HAP-1 (cell line): ENCODE measurements around the gene NAALADL2.
"Not testable (repeated sequence)": the region's sequence is repeated elsewhere in the genome, so short reads cannot be mapped to it uniquely, and the experiment has no call there.

Experiments
- DNase-seq, 2 experiments: peaks; one replicate each; pipeline ENCODE4 v3.0.0-alpha.2; 2016 to 2020; ENCODE audit warnings: low spot score in 2 of 2
- H3K27me3 ChIP-seq: fragments of 250-450 bp; sonication (Bioruptor Pico); 2 replicates; pipeline ENCODE4 v1.5.1; 2020; ENCODE audit warnings: low read depth, mild to moderate bottlenecking, moderate library complexity
- H3K36me3 ChIP-seq: fragments of 250-450 bp; sonication (Bioruptor Pico); replicated peaks from 2 replicates; pipeline ENCODE4 v1.5.1; 2020; ENCODE audit warnings: mild to moderate bottlenecking
- H3K4me1 ChIP-seq: fragments of 250-450 bp; sonication (Bioruptor Pico); 2 replicates; pipeline ENCODE4 v1.5.1; 2020; ENCODE audit warnings: mild to moderate bottlenecking
- H3K4me3 ChIP-seq: fragments of 250-450 bp; sonication (Bioruptor Pico); 2 replicates; pipeline ENCODE4 v1.5.1; 2020; ENCODE audit warnings: mild to moderate bottlenecking, moderate library complexity
- H3K9me3 ChIP-seq: fragments of 250-450 bp; sonication (Bioruptor Pico); 2 replicates; pipeline ENCODE4 v1.5.1; 2020; ENCODE audit warnings: mild to moderate bottlenecking, moderate library complexity
- in situ Hi-C: fragments of 300-500 bp; cut with MboI; formaldehyde crosslinking; loops from 3 replicates; pipeline ENCODE4 v1.14.3; 2020; ENCODE audit warnings: low sequenced_read_pairs, inconsistent platforms, mixed read lengths

Gene NAALADL2

GRCh38 chr3:175118382-175118941 is 259.3 kb downstream of the NAALADL2 start:
- no peaks in the 10 kb centered on the region for H3K9me3 ChIP-seq
- no peaks in the 10 kb centered on the region for H3K27me3 ChIP-seq
- no peak for DNase-seq
- no peak overlapping the region for H3K4me3 ChIP-seq
- no peaks in the 10 kb centered on the region for H3K36me3 ChIP-seq
- in situ Hi-C loops = no loop called here
- peaks cover 5% of the 10 kb centered on the region for H3K4me1 ChIP-seq

DNA sequence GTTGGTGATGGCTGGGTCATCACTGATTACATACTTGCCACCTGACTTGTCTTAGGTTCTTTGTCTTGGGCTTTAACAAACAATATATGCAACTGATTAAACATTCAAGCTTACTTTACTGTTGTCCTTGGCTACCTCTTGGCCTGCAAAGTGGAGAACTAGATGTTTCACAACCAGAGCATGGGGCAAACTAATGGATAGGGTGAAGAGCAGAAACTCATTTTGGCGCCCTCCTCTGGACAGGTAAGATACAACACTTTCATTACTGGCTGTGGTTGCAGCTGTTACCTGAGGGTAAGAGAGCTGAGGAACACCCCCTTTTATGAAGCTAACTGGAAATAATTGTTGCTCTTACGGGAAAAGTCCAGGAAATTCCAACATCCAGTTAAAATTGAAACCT is 262.1 kb downstream of the NAALADL2 start:
- in situ Hi-C loops = no loop called here
- no peak overlapping the region for H3K4me3 ChIP-seq
- DNase-seq = no peak

DNA sequence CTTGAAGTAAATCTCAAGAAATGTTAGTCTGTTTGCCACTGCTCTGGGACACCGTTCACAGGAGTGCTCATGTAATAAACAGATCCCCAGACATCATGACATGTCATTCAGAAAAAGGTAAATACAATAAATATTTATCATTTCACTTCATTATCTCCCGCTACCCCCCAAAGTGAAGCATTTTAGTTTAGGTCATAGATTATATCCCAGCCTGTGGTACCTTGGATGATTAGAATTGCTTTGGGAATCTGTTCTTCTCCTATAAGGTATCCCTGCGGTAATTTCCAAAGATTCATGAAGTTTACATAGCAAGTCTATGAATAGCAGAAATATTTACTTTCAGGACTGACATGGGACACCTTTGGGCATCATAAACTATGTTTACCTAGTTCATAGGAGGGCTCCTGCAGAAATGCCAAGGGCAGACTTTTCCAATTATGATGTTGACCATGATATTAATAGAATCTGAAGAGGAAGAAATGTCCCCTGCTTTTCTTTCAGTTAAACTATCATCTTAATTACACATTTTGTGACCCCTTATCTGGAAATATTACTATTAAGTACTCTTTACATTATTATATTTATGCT is 268.0 kb downstream of the NAALADL2 start:
- no peaks in the 10 kb centered on the region for H3K27me3 ChIP-seq
- peaks cover 5% of the 10 kb centered on the region for H3K4me1 ChIP-seq
- H3K36me3 ChIP-seq = no peaks in the 10 kb centered on the region
- H3K4me3 ChIP-seq = no peak overlapping the region
- no peaks in the 10 kb centered on the region for H3K9me3 ChIP-seq
- in situ Hi-C loops = no loop called here
- DNase-seq = no peak

More for the DNA sequence above, 262.1 kb downstream of the NAALADL2 start:
- Histone ChIP-seq H3K36me3 (no peaks in the 10 kb centered on the region), H3K9me3 (no peaks in the 10 kb centered on the region), H3K4me1 (peaks cover 5% of the 10 kb centered on the region), H3K27me3 (no peaks in the 10 kb centered on the region)

DNA sequence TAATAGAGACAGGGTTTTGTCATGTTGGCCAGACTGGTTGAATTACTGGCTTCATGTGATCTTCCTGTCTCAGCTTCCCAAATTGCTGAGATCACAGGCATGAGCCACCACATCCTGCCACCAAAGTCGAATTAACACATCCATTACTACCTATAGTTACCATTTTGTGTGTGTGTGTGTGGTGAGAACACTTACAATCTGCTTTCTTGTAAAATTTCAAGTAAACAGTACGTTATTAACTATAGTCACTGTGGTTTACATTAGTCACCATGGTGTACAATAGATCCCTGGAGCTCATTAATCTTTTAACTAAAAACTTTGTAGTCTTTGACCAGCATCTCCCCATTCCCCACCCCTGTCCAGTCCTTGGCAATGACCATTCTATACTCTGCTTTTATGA is 270.0 kb downstream of the NAALADL2 start:
- in situ Hi-C loops = no loop called here
- no peaks in the 10 kb centered on the region for H3K27me3 ChIP-seq
- H3K9me3 ChIP-seq = no peaks in the 10 kb centered on the region
- H3K4me3 ChIP-seq = no peak overlapping the region
- no peak for DNase-seq
- H3K36me3 ChIP-seq = no peaks in the 10 kb centered on the region
- H3K4me1 ChIP-seq = no peaks in the 10 kb centered on the region

GRCh38 chr3:175129571-175129970 is 270.4 kb downstream of the NAALADL2 start:
- in situ Hi-C loops = no loop called here
- DNase-seq = no peak
- Histone ChIP-seq H3K4me3 (no peak overlapping the region), H3K36me3 (no peaks in the 10 kb centered on the region), H3K9me3 (no peaks in the 10 kb centered on the region), H3K4me1 (no peaks in the 10 kb centered on the region), H3K27me3 (no peaks in the 10 kb centered on the region)

DNA sequence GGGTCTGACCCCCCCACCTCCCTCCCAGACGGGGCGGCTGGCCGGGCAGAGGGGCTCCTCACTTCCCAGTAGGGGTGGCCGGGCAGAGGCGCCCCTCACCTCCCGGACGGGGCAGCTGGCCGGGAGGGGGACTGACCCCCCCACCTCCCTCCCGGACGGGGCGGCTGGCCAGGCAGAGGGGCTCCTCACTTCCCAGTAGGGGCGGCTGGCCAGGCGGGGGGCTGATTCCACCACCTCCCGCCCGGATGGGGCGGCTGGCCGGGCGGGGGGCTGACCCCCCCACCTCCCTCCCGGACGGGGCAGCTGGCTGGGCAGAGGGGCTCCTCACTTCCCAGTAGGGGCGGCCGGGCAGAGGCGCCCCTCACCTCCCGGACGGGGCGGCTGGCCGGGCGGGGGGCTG is 272.7 kb downstream of the NAALADL2 start:
- H3K27me3 ChIP-seq, DNase-seq, H3K36me3 ChIP-seq, H3K4me1 ChIP-seq, H3K4me3 ChIP-seq, H3K9me3 ChIP-seq, in situ Hi-C loops: not testable (repeated sequence)

DNA sequence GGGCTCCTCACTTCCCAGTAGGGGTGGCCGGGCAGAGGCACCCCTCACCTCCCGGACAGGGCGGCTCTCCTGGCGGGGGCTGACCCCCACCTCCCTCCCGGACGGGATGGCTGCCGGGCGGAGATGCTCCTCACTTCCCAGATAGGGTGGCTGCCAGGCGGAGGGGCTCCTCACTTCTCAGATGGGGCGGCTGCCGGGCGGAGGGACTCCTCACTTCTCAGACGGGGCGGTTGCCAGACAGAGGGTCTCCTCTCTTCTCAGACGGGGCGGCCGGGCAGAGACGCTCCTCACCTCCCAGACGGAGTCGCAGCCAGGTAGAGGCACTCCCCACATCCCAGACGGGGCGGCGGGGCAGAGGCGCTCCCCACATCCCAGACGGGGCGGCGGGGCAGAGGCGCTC is 273.6 kb downstream of the NAALADL2 start:
- H3K9me3 ChIP-seq, in situ Hi-C loops, H3K4me3 ChIP-seq, H3K36me3 ChIP-seq, DNase-seq, H3K27me3 ChIP-seq, H3K4me1 ChIP-seq: not testable (repeated sequence)

DNA sequence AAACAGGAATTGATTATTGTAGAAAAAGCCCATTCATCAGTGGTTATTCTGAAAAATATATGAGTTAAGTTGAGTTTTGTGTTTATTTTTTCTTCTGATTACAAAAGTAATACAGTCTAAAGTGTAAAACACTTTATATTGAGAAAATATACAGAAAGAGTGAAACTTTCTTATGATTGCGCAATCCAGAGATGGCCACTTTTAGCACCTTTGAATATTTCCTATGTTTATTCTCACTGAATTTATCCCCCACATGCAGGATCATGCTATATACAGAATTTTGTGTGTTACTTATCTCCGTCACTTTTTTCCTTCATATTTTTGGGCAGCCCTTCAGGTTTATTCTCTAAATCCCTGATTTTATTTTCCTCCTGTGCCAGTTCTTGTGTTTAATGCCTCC is 285.2 kb downstream of the NAALADL2 start:
- Histone ChIP-seq H3K36me3 (no peaks in the 10 kb centered on the region), H3K4me3 (no peak overlapping the region), H3K9me3 (no peaks in the 10 kb centered on the region), H3K4me1 (no peaks in the 10 kb centered on the region), H3K27me3 (no peaks in the 10 kb centered on the region)
- no peak for DNase-seq
- in situ Hi-C loops = no loop called here

DNA sequence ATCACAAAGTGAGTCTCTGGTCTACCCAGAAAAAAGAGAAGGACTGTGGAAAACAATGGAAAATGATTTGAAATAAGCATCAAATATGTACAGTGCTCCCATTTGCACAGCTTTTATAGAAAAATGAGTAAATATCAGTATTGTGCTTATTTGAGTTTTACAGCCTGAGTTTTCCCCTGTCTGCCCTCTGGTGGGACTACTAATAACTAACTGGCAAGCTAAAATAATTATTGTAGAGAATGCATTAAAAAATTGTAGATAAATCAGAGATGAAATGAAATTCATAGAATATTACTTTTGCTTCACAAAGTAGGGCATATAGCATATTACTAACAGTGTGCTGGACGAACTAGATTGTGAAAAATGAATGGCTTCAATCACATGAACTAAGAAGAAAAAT is 287.1 kb downstream of the NAALADL2 start:
- no peak for DNase-seq
- no peaks in the 10 kb centered on the region for H3K27me3 ChIP-seq
- H3K4me1 ChIP-seq = peaks cover 12% of the 10 kb centered on the region
- no peak overlapping the region for H3K4me3 ChIP-seq
- no peaks in the 10 kb centered on the region for H3K36me3 ChIP-seq
- in situ Hi-C loops = no loop called here
- H3K9me3 ChIP-seq = no peaks in the 10 kb centered on the region

GRCh38 chr3:175149675-175150074 is 290.5 kb downstream of the NAALADL2 start:
- in situ Hi-C loops = no loop called here
- H3K4me1 ChIP-seq = peaks cover 12% of the 10 kb centered on the region
- DNase-seq = peak in 1 of 2 experiments; percentile 65
- H3K9me3 ChIP-seq = no peaks in the 10 kb centered on the region
- H3K4me3 ChIP-seq = no peak overlapping the region
- H3K27me3 ChIP-seq = no peaks in the 10 kb centered on the region
- no peaks in the 10 kb centered on the region for H3K36me3 ChIP-seq

- Histone ChIP-seq H3K9me3 (no peaks in the 10 kb centered on the region), H3K27me3 (no peaks in the 10 kb centered on the region), H3K4me3 (no peak overlapping the region), H3K36me3 (no peaks in the 10 kb centered on the region), H3K4me1 (peaks cover 12% of the 10 kb centered on the region)
- peak in 1 of 2 experiments; percentile 8 for DNase-seq
- in situ Hi-C loops = no loop called here
Observed at GRCh38 chr3:175150812-175151401, 291.8 kb downstream of the NAALADL2 start.

DNA sequence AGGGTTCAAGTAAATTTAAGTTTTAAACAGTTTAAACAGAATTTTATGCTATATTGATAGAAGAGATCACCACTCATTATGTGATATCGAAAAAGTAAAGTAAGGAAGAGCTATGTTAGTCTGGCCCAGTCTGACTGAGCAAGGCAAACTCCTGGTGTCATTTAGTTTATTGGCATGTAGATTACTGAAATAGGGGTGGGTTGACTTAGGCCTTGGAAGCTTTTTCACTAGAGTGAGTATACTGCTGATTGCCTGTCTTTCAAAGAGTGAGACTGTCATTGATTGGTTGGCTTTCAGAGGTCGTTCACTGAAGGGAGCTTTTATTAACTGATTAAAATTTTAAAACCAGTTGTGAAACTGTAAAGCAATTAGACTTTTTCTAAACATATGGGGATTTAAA is 294.5 kb downstream of the NAALADL2 start:
- in situ Hi-C loops = no loop called here

DNA sequence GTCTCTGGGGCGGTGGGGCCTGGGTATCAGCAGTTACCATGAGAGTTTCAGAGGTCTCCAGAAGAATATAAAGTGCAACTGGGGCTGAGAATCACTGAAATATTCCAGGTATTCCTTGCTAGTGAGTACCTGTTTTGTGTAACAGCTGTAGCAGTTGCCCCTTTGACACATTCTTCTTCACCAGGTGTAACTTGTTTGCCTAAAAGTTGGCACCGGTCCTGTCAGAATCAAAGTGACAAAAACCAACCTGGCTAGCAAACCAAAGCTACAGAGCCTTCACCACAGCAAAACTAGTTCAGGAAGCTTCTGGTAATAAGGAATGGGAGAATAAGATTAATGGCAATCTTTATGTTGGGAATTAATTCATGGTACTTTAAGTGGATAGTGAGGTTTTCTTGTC is 296.0 kb downstream of the NAALADL2 start:
- Histone ChIP-seq H3K4me3 (no peak overlapping the region), H3K4me1 (peaks cover 9% of the 10 kb centered on the region), H3K27me3 (no peaks in the 10 kb centered on the region), H3K9me3 (no peaks in the 10 kb centered on the region), H3K36me3 (no peaks in the 10 kb centered on the region)
- in situ Hi-C loops = no loop called here
- no peak for DNase-seq

More for the DNA sequence above, 294.5 kb downstream of the NAALADL2 start:
- DNase-seq = no peak
- Histone ChIP-seq H3K27me3 (no peaks in the 10 kb centered on the region), H3K4me1 (peaks cover 12% of the 10 kb centered on the region), H3K9me3 (no peaks in the 10 kb centered on the region), H3K4me3 (no peak overlapping the region), H3K36me3 (no peaks in the 10 kb centered on the region)

DNA sequence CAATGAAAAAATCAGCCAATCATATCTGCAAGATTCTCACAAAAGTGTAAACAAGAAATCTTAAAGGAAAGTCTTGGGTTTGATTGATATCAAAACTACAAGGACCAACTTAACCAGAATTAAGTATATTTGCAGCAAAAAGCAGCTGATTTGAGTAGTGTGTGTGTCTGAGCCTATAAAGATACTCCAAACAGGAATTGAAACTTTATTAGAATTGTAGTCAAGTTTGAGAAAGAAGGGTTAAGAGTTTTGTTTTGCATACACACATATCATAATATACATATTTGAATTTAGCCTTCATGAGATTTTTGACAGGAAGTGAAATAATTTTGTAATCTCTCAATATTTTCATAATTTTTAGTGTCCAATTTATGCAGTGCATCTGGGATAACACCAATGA is 300.1 kb downstream of the NAALADL2 start:
- in situ Hi-C loops = no loop called here
- no peaks in the 10 kb centered on the region for H3K4me1 ChIP-seq
- no peaks in the 10 kb centered on the region for H3K27me3 ChIP-seq

More for the DNA sequence above, 300.1 kb downstream of the NAALADL2 start:
- DNase-seq = no peak
- Histone ChIP-seq H3K4me3 (no peak overlapping the region), H3K36me3 (no peaks in the 10 kb centered on the region), H3K9me3 (no peaks in the 10 kb centered on the region)
